NK-92 (cell line): Measurements from ENCODE around the gene CANT1.
"Not testable (repeated sequence)": the region's sequence is repeated elsewhere in the genome, so short reads cannot be mapped to it uniquely, and the experiment has no call there.

ENCODE experiments used
- DNase-seq: peaks from one replicate; lab custom pipeline; 2025; ENCODE audit not compliant: unreplicated experiment; lab: John Stamatoyannopoulos, UW

CANT1 gene

GRCh38 chr17:78962345-78962983 lies 47.1 kb downstream of the CANT1 start:
- no peak for DNase-seq

GRCh38 chr17:78961571-78961970 lies 48.0 kb downstream of the CANT1 start:
- DNase-seq = no peak

GRCh38 chr17:78960928-78961327 lies 48.6 kb downstream of the CANT1 start:
- no peak for DNase-seq

GRCh38 chr17:78959803-78960202 lies 49.8 kb downstream of the CANT1 start:
- DNase-seq = no peak

GRCh38 chr17:78958641-78959127 lies 50.9 kb downstream of the CANT1 start:
- no peak for DNase-seq

GRCh38 chr17:78957128-78957527 lies 52.4 kb downstream of the CANT1 start:
- DNase-seq = no peak

GRCh38 chr17:78956254-78956653 lies 53.3 kb downstream of the CANT1 start:
- no peak for DNase-seq

- no peak for DNase-seq
Observed at GRCh38 chr17:78954684-78955083, 54.9 kb downstream of the CANT1 start.

- DNase-seq = no peak
Observed at GRCh38 chr17:78953356-78954350, 55.9 kb downstream of the CANT1 start.

- no peak for DNase-seq
Observed at GRCh38 chr17:78952706-78953105, 56.9 kb downstream of the CANT1 start.

GRCh38 chr17:78951967-78952551 lies 57.5 kb downstream of the CANT1 start:
- no peak for DNase-seq

- DNase-seq = no peak
Observed at GRCh38 chr17:78950870-78951269, 58.7 kb downstream of the CANT1 start.

- no peak for DNase-seq
Observed at GRCh38 chr17:78947235-78948149, 62.1 kb downstream of the CANT1 start.

GRCh38 chr17:78946631-78947030 lies 62.9 kb downstream of the CANT1 start:
- DNase-seq = no peak

GRCh38 chr17:78946131-78946530 lies 63.4 kb downstream of the CANT1 start:
- no peak for DNase-seq

- not testable (repeated sequence) for DNase-seq
Observed at GRCh38 chr17:78945455-78945854, 64.1 kb downstream of the CANT1 start.

GRCh38 chr17:78944956-78945355 lies 64.6 kb downstream of the CANT1 start:
- no peak for DNase-seq

- DNase-seq = no peak
Observed at GRCh38 chr17:78944026-78944425, 65.5 kb downstream of the CANT1 start.
